Adrenal gland (tissue), 12 donors: Measurements from ENCODE around the gene PBX1. TPM values are rescaled to one million over a fixed set of nuclear protein-coding genes. Genes with fewer than 3 reads are reported as not detected.

Source experiments
- DNase-seq, 7 donors: peaks; one replicate each; pipeline ENCODE4 v3.0.0-alpha.2; 2019 to 2020
- H3K27ac ChIP-seq, 5 donors: fragments of 200-600 bp; sonication (generic) in 4 of 5; 1 replicate in 3 of 5; 2 replicates in 2 of 5; pipeline versions ENCODE4 v1.5.1 to v1.8.0; 2016 to 2020; ENCODE audit warnings: mild to moderate bottlenecking in 1 of 5
- H3K27me3 ChIP-seq: fragments of 200-600 bp; 2 replicates; pipeline ENCODE4 v1.8.0; 2021
- H3K36me3 ChIP-seq, 2 donors: fragments of 200-600 bp; replicated peaks in 1 of 2; 1 replicate in 1 of 2; 2 replicates in 1 of 2; pipeline versions ENCODE4 v1.5.1 to v1.8.0; 2018 to 2022
- H3K4me1 ChIP-seq, 2 donors: fragments of 200-600 bp; replicated peaks in 1 of 2; 1 replicate in 1 of 2; 2 replicates in 1 of 2; pipeline versions ENCODE4 v1.5.1 to v1.8.0; 2018 to 2021
- H3K4me3 ChIP-seq, 4 donors: fragments of 200-600 bp; sonication (generic) in 3 of 4; one replicate each; pipeline ENCODE4 v1.5.1; 2016 to 2018
- H3K9me3 ChIP-seq, 3 donors: fragments of 200-600 bp; sonication (generic) in 1 of 3; replicated peaks in 1 of 3; 1 replicate in 2 of 3; 2 replicates in 1 of 3; pipeline versions ENCODE4 v1.5.1 to v1.8.0; 2016 to 2021
- CTCF ChIP-seq, 6 experiments: fragments of 450-650 bp in 4 of 6; fragments of 200-600 bp in 2 of 6; sonication (generic) in 1 of 6; IDR thresholded peaks; 1 replicate in 5 of 6; 2 replicates in 1 of 6; pipeline versions ENCODE4 v1.5.1 to v1.8.0; 2016 to 2021; ENCODE audit warnings: antibody characterized with exemption in 6 of 6, mild to moderate bottlenecking in 2 of 6, moderate library complexity in 1 of 6
- POLR2A ChIP-seq, 2 donors: fragments of 450-650 bp; IDR thresholded peaks; one replicate each; pipeline ENCODE4 v1.6.1; 2017; ENCODE audit warnings: antibody characterized with exemption in 2 of 2, mild to moderate bottlenecking in 2 of 2, moderate library complexity in 1 of 2
- WGBS, 4 donors: extraction: QIAGEN DNeasy Blood & Tissue Kit in 2 of 4; methylation state at CpG; one replicate each; pipeline versions ENCODE4 v1.1.5 to v1.1.7; 2013 to 2017; 5-methylcytosine and 5-hydroxymethylcytosine counted together
- intact Hi-C, 2 donors: fragments of 100-400 bp; cut with DNase I; formaldehyde crosslinking; loops; one replicate each; pipeline versions ENCODE4 v1.14.1 to v1.15.0; 2022 to 2023
- polyA plus RNA-seq, 3 donors: library from polyadenylated mRNA; stranded (reverse); fragments of 200-250 nt in 2 of 3; fragments of 350-450 nt in 1 of 3; fragmentation: Illumina TruSeq in 1 of 3; extraction: RNeasy Lipid Tissue Mini Kit (QIAGEN cat#74804) in 1 of 3; gene quantifications; one replicate each; pipeline ENCODE4 v1.2.3, GENCODE V29; 2013 to 2014
- total RNA-seq, 9 donors: library from RNA; depleted of rRNA in 4 of 9; stranded (reverse); fragments of >200 nt in 4 of 9; fragments of 120-200 nt in 1 of 9; fragmentation: NEBNext Ultra II Directional in 1 of 9; extraction: Animal tissue kit (Norgen Biotek cat#: 25700) in 1 of 9; gene quantifications; one replicate each; pipeline versions ENCODE4 v1.1.0 to v1.2.4, GENCODE V29; 2013 to 2023
- donor health status: healthy with polysubstance abuse.
- donor health status: Bipolar disorder and iron deficiency.
- donor health status: DM: yes; HTN: yes; CAD: no.
- donor health status: DM: no; HTN: no; CAD: no.
- donor health status: DM: no; HTN: no; CAD: no.
- donor health status: DM: yes; HTN: yes; CAD: no.

PBX1 gene
- total and polyA plus RNA-seq, 12 donors, result 13.0 to 294 (median 99.3) TPM

- no peak for DNase-seq
- Histone ChIP-seq H3K36me3 (no peaks in the 10 kb centered on the region), H3K4me1 (peaks cover 17 to 78% of the 10 kb centered on the region in 2 donors), H3K27me3 (no peaks in the 10 kb centered on the region), H3K27ac (peak overlapping the region in 2 of 5 donors; percentile 4 to 65), H3K4me3 (no peak overlapping the region), H3K9me3 (no peaks in the 10 kb centered on the region)
- intact Hi-C loops, result no loop called here
- WGBS, 4 donors, result 66 to 76% (median 69%) methylated on average over 3 of the region's 3 CpGs
- TF ChIP-seq CTCF (IDR thresholded peaks at IDR 0.05) (no peak), POLR2A (IDR thresholded peaks at IDR 0.05) (no peak)
These were observed 208.9 kb downstream of the PBX1 start for GRCh38 chr1:164767752-164768402.

- H3K36me3 ChIP-seq, result no peaks in the 10 kb centered on the region
- 90 to 92% (median 90%) methylated on average over 5 of the region's 5 CpGs for WGBS, 4 donors
- H3K27ac ChIP-seq, result peak overlapping the region in 1 of 5 donors; percentile 65
- TF ChIP-seq CTCF (IDR thresholded peaks at IDR 0.05) (no peak), POLR2A (IDR thresholded peaks at IDR 0.05) (no peak)
- no peaks in the 10 kb centered on the region for H3K27me3 ChIP-seq
- peaks cover 17 to 84% of the 10 kb centered on the region in 2 donors for H3K4me1 ChIP-seq
- DNase-seq, result no peak
- no peak overlapping the region for H3K4me3 ChIP-seq
- intact Hi-C loops, result no loop called here
- no peaks in the 10 kb centered on the region for H3K9me3 ChIP-seq
These were observed 209.6 kb downstream of the PBX1 start for GRCh38 chr1:164768619-164769018.

DNA sequence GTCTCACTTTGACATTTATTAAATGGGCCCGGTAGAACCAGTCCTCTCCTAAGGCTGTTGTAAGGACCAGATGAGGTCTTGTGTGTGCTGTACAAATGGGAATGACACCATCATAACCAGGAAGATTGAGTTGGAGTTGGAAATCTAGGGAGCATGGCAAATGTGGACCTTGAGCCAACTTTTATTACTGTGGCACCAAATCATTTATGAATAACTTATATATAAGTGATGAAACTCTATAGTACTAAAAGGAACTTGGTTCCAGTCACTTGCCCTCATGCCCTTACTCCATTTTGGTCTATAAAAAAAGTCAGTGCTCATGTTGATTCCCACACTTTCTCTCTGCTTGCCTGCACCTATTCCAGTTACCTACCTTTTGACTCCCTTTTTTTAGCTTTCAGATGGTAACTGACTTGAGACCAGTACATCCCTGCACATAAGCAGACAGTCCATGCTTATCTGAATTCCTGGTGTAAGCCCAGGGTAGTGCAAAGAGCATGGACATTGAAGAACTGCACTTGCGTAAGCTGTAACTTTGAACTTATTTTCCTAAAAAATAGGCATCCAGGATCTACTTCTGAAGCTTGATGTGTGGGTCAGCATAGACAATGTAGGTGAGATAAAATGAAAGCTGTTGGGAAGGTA, 210.6 kb downstream of the PBX1 start:
- Histone ChIP-seq H3K9me3 (no peaks in the 10 kb centered on the region), H3K27ac (peak overlapping the region in 1 of 5 donors; percentile 91), H3K27me3 (no peaks in the 10 kb centered on the region), H3K4me3 (no peak overlapping the region), H3K36me3 (no peaks in the 10 kb centered on the region), H3K4me1 (peaks cover 22 to 85% of the 10 kb centered on the region in 2 donors)
- intact Hi-C loops, result loop anchor here in 1 of 2 donors (10.0 kb wide), 1 partner anchor 55 kb away; no protein-coding TSS in a partner anchor
- TF ChIP-seq POLR2A (IDR thresholded peaks at IDR 0.05), result no peak
- no peak for TF ChIP-seq CTCF (IDR thresholded peaks at IDR 0.05)
- no peak for DNase-seq
- WGBS, 4 donors, result 86 to 94% (median 89%) methylated on average over 2 of the region's 2 CpGs

GRCh38 chr1:164770131-164770529, 211.1 kb downstream of the PBX1 start:
- no peak for DNase-seq
- TF ChIP-seq CTCF (IDR thresholded peaks at IDR 0.05) (no peak), POLR2A (IDR thresholded peaks at IDR 0.05) (no peak)
- Histone ChIP-seq H3K4me3 (no peak overlapping the region), H3K36me3 (no peaks in the 10 kb centered on the region), H3K27me3 (no peaks in the 10 kb centered on the region), H3K4me1 (peaks cover 22 to 81% of the 10 kb centered on the region in 2 donors), H3K27ac (peak overlapping the region in 1 of 5 donors; percentile 91), H3K9me3 (no peaks in the 10 kb centered on the region)
- intact Hi-C loops, result loop anchor here in 1 of 2 donors (10.0 kb wide), 1 partner anchor 55 kb away; no protein-coding TSS in a partner anchor
- 52 to 75% (median 70%) methylated on average over 2 of the region's 2 CpGs for WGBS, 4 donors
